SU-DHL-6 (cell line): ENCODE measurements around the gene PI4KA.
"Not testable (repeated sequence)": the region's sequence is repeated elsewhere in the genome, so short reads cannot be mapped to it uniquely, and the experiment has no call there.

Experiments
- H2AFZ ChIP-seq: fragments of 200-600 bp; sonication (generic); 2 replicates; pipeline ENCODE4 v1.6.1; 2014; ENCODE audit warnings: low read depth, mild to moderate bottlenecking, moderate library complexity, mixed read lengths, antibody characterized with exemption, low read length; ENCODE audit not compliant: severe bottlenecking
- H3F3A ChIP-seq: fragments of 200-600 bp; shearing (Covaris generic); 2 replicates; pipeline ENCODE4 v1.6.0; 2016; ENCODE audit warnings: antibody characterized with exemption, mild to moderate bottlenecking; ENCODE audit not compliant: insufficient read depth
- H3K27ac ChIP-seq: fragments of 200-600 bp; sonication (generic); 2 replicates; pipeline ENCODE4 v1.5.1; 2016; ENCODE audit warnings: low read depth, mild to moderate bottlenecking, low read length, moderate library complexity, mixed read lengths
- H3K27me3 ChIP-seq: fragments of 200-600 bp; sonication (generic), shearing (Covaris generic); 2 replicates; pipeline ENCODE4 v1.6.0; 2014; ENCODE audit warnings: mild to moderate bottlenecking, low read length
- H3K36me3 ChIP-seq: fragments of 200-600 bp; sonication (generic); 2 replicates; pipeline ENCODE4 v1.6.1; 2014; ENCODE audit warnings: mild to moderate bottlenecking, low read length, mixed read lengths
- H3K4me2 ChIP-seq: fragments of 300-600, 200-600 bp; shearing (Covaris generic), sonication (generic); 2 replicates; pipeline ENCODE4 v1.6.0; 2014; ENCODE audit warnings: low read length, low read depth, mild to moderate bottlenecking; ENCODE audit not compliant: poor library complexity, severe bottlenecking
- H3K4me3 ChIP-seq: fragments of 200-600 bp; sonication (generic); 2 replicates; pipeline ENCODE4 v1.5.1; 2014; ENCODE audit warnings: antibody characterized with exemption, low read length, mild to moderate bottlenecking, mixed read lengths; ENCODE audit not compliant: insufficient read depth, poor library complexity, severe bottlenecking
- H3K79me2 ChIP-seq: fragments of 200-600 bp; sonication (generic); 2 replicates; pipeline ENCODE4 v1.6.1; 2014; ENCODE audit warnings: mild to moderate bottlenecking, low read length, moderate library complexity; ENCODE audit not compliant: insufficient read depth
- H3K9ac ChIP-seq: fragments of 200-600 bp; sonication (generic); 2 replicates; pipeline ENCODE4 v1.7.0; 2014; ENCODE audit warnings: mild to moderate bottlenecking, low read length
- H3K9me2 ChIP-seq: fragments of 200-600 bp; sonication (generic); replicated peaks from 2 replicates; pipeline ENCODE4 v1.6.1; 2014; ENCODE audit warnings: low read length; ENCODE audit not compliant: insufficient read depth
- H3K9me3 ChIP-seq: fragments of 200-600 bp; sonication (generic); 2 replicates; pipeline ENCODE4 v1.6.1; 2014; ENCODE audit warnings: low read length, mixed read lengths; ENCODE audit not compliant: insufficient read depth
- H4K20me1 ChIP-seq: fragments of 200-600 bp; sonication (generic); 2 replicates; pipeline ENCODE4 v1.6.1; 2014; ENCODE audit warnings: low read depth, mild to moderate bottlenecking, antibody characterized with exemption, low read length, moderate library complexity, mixed read lengths
- EZH2phosphoT487 ChIP-seq: fragments of 200-600 bp; sonication (generic), shearing (Covaris generic); conservative IDR thresholded peaks from 2 replicates; pipeline ENCODE4 v1.6.1; 2018; ENCODE audit warnings: mild to moderate bottlenecking, antibody characterized with exemption, low read length, moderate library complexity, mixed read lengths
- TF ChIP-seq, protein P1 (sequence below): fragments of 200-600 bp; sonication (generic); IDR thresholded peaks from one replicate; pipeline ENCODE4 v1.5.1; 2017; ENCODE audit warnings: antibody characterized with exemption, mild to moderate bottlenecking, low read length, moderate library complexity; ENCODE audit not compliant: insufficient read depth, poor library complexity, severe bottlenecking

The PI4KA gene

DNA sequence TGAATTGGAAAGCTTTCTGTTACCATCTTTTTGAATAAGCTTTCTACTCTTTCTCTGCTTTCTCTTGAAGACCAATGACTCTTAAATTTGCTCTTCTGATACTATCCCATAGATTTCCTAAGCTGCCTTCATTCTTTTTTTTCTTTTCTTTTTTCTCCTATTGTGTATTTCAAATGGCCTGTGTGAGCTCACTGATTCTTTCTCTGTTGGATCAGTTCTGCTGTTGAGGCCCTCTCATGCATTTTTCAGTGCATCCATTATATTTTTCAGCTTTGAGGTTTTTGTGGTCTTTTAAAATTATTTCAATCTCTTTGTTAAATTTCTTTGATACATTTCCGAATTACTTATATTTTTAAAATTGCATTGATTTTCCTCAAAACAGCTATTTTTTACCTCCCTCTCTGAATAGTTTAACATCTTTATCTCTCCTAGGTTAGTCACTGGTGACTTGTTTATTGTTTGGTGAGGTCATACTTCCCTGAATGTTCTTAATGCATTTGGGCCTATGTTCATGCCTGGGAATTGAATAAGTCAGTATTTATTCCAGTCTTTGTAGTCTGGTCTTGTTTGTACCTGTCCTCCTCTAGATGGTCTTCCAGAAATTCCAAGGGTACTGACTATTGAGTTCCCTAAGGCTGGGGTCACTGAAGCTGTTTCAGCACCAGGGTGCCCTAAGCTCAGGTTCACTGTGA lies 195.3 kb downstream of the PI4KA start:
- Histone ChIP-seq H3K4me3 (no peak overlapping the region), H3K36me3 (no peaks in the 10 kb centered on the region), H3K4me2 (no peak overlapping the region), H3K27ac (no peak overlapping the region), H3K79me2 (no peaks in the 10 kb centered on the region), H3K9ac (no peak overlapping the region), H2AFZ (no peak overlapping the region), H3K9me2 (no peaks in the 10 kb centered on the region), H3F3A (no peaks in the 10 kb centered on the region), H3K27me3 (no peaks in the 10 kb centered on the region), H3K9me3 (no peaks in the 10 kb centered on the region), H4K20me1 (no peaks in the 10 kb centered on the region)
- TF ChIP-seq EZH2phosphoT487: no peak
- TF ChIP-seq, protein P1, sequence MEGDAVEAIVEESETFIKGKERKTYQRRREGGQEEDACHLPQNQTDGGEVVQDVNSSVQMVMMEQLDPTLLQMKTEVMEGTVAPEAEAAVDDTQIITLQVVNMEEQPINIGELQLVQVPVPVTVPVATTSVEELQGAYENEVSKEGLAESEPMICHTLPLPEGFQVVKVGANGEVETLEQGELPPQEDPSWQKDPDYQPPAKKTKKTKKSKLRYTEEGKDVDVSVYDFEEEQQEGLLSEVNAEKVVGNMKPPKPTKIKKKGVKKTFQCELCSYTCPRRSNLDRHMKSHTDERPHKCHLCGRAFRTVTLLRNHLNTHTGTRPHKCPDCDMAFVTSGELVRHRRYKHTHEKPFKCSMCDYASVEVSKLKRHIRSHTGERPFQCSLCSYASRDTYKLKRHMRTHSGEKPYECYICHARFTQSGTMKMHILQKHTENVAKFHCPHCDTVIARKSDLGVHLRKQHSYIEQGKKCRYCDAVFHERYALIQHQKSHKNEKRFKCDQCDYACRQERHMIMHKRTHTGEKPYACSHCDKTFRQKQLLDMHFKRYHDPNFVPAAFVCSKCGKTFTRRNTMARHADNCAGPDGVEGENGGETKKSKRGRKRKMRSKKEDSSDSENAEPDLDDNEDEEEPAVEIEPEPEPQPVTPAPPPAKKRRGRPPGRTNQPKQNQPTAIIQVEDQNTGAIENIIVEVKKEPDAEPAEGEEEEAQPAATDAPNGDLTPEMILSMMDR: no peak

DNA sequence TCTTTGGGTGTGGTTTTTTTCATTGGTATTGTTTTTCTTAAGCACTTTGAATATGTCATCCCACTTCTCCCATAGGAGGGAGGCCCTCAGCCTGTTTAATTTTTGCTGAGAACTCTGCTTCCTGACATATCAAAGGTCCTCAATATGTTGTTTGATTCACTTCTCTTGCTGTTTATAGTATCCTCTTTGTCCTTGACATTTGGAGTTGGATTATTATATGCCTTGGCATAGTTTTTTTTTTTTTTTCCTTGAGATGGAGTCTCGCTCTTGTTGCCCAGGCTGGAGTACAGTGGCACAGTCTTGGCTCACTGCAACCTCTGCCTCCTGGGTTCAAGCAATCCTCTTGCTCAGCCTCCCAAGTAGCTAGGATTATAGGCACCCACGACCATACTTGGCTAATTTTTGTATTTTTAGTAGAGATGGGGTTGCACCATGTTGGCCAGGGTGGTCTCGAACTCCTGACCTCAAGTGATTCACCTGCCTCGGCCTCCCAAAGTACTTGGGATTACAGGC lies 196.0 kb downstream of the PI4KA start:
- not testable (repeated sequence) for H3K9me2 ChIP-seq, H4K20me1 ChIP-seq, H3K79me2 ChIP-seq, H3K27ac ChIP-seq, H3F3A ChIP-seq, H3K27me3 ChIP-seq, H3K9ac ChIP-seq, H2AFZ ChIP-seq, H3K4me2 ChIP-seq, H3K9me3 ChIP-seq, H3K4me3 ChIP-seq, H3K36me3 ChIP-seq

DNA sequence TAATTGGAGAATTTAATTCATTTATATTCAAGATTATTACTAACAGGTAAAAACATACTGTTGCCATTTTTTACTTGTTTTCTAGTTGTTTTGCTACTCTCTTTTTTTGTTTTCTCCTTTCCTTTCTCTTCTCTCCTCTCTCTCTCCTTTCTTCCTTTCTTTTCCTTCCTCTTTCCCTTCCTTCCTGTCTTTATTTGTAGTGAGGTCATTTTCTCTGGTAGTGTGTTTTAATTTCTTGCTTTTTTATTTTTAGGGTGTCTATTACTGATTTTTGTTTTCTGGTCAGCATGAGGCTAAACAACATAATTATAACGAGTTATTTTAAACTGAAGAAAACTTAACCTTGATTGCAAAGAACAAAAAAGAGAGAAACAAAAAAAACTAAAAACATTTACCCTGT lies 197.1 kb downstream of the PI4KA start:
- no peaks in the 10 kb centered on the region for H3K9me3 ChIP-seq
- H4K20me1 ChIP-seq: no peaks in the 10 kb centered on the region
- H3K9ac ChIP-seq: no peak overlapping the region
- TF ChIP-seq, protein P1: no peak
- TF ChIP-seq EZH2phosphoT487: no peak
- no peaks in the 10 kb centered on the region for H3K79me2 ChIP-seq
- no peaks in the 10 kb centered on the region for H3K27me3 ChIP-seq
- no peak overlapping the region for H3K4me2 ChIP-seq
- H3F3A ChIP-seq: no peaks in the 10 kb centered on the region
- H3K4me3 ChIP-seq: no peak overlapping the region
- no peak overlapping the region for H2AFZ ChIP-seq
- no peaks in the 10 kb centered on the region for H3K36me3 ChIP-seq
- H3K27ac ChIP-seq: no peak overlapping the region
- H3K9me2 ChIP-seq: no peaks in the 10 kb centered on the region

DNA sequence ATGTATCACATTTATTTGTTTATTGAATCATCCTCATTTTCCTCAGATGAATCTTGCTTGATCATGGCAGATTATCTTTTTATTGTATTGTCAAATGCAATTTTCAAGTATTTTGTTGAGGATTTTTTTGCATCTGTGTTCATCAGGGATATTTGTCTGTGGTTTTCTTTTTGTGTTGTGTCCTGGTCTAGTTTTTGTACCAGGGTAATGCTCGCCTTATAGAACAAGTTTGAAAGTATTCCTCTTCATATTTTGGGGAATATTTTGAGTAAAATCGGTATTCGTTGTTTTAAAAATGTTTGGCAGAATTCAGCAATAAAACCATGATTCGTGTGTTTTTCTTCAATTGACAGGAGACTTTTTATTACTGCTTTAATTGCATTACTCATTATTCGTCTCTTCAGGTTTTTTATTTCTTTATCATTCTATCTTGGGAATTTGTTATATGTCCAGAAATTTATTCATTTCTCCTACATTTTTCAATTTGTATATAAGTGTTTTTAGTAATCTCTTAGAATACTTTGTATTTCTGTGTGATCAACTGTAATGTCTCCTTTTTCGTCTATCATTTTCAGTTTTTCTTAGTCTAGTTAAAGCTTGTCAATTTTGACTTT lies 198.1 kb downstream of the PI4KA start:
- Histone ChIP-seq H3K4me2 (no peak overlapping the region), H3K9ac (no peak overlapping the region), H3K27me3 (no peaks in the 10 kb centered on the region), H3K79me2 (no peaks in the 10 kb centered on the region), H3K9me2 (no peaks in the 10 kb centered on the region), H3K27ac (no peak overlapping the region), H3K4me3 (no peak overlapping the region), H2AFZ (no peak overlapping the region), H4K20me1 (no peaks in the 10 kb centered on the region), H3K9me3 (no peaks in the 10 kb centered on the region), H3K36me3 (no peaks in the 10 kb centered on the region), H3F3A (no peaks in the 10 kb centered on the region)
- TF ChIP-seq, protein P1: no peak
- TF ChIP-seq EZH2phosphoT487: no peak
